Measurements from ENCODE around the gene HMGN2.

GRCh38 chr1:26468911-26469310 lies 3.3 kb upstream of the HMGN2 start:
- TF ChIP-seq CTCF (IDR thresholded peaks at IDR 0.05) (no peak), ZFX (IDR thresholded peaks at IDR 0.05; ENCODE audit: borderline replicate concordance) (no peak)
